MM.1S (cell line): ENCODE data around the gene HOXC6.

ENCODE experiments used
- DNase-seq: peaks from one replicate; pipeline ENCODE4 v3.0.0-alpha.2; 2015
- H2AFZ ChIP-seq: fragments of 300-600 bp; sonication (generic); 2 replicates; pipeline ENCODE4 v1.6.0; 2016; ENCODE audit warnings: antibody characterized with exemption, low read length
- H3F3A ChIP-seq: fragments of 300-600 bp; sonication (generic); 2 replicates; pipeline ENCODE4 v1.6.1; 2016; ENCODE audit warnings: mild to moderate bottlenecking, antibody characterized with exemption, low read length, moderate library complexity, mixed read lengths; ENCODE audit not compliant: insufficient read depth
- H3K27ac ChIP-seq: fragments of 300-600 bp; sonication (generic); 2 replicates; pipeline ENCODE4 v1.5.1; 2016; ENCODE audit warnings: mild to moderate bottlenecking, low read length
- H3K27me3 ChIP-seq: fragments of 300-600 bp; sonication (generic); replicated peaks from 2 replicates; pipeline ENCODE4 v1.6.0; 2016; ENCODE audit warnings: low read length; ENCODE audit not compliant: insufficient read depth
- H3K36me3 ChIP-seq: fragments of 300-600 bp; sonication (generic); replicated peaks from 2 replicates; pipeline ENCODE4 v1.6.1; 2016; ENCODE audit warnings: mild to moderate bottlenecking, low read length, mixed read lengths; ENCODE audit not compliant: insufficient read depth
- H3K4me1 ChIP-seq: fragments of 300-600 bp; sonication (generic); 2 replicates; pipeline ENCODE4 v1.6.1; 2016; ENCODE audit warnings: low read length, mixed read lengths
- H3K4me2 ChIP-seq: fragments of 300-600 bp; sonication (generic); 2 replicates; pipeline ENCODE4 v1.6.0; 2016; ENCODE audit warnings: low read depth, low read length
- H3K4me3 ChIP-seq: fragments of 300-600 bp; sonication (generic); 2 replicates; pipeline ENCODE4 v1.5.1; 2016; ENCODE audit warnings: low read length, mixed read lengths
- H3K79me2 ChIP-seq: fragments of 300-600 bp; sonication (generic); 2 replicates; pipeline ENCODE4 v1.6.1; 2016; ENCODE audit warnings: mixed run types, low read length, mixed read lengths
- H3K9ac ChIP-seq: fragments of 300-600 bp; sonication (generic); 2 replicates; pipeline ENCODE4 v1.6.1; 2016; ENCODE audit warnings: low read length, mixed read lengths
- H3K9me2 ChIP-seq: fragments of 300-600 bp; sonication (generic); replicated peaks from 2 replicates; pipeline ENCODE4 v1.6.1; 2016; ENCODE audit warnings: mild to moderate bottlenecking, low read length, mixed read lengths; ENCODE audit not compliant: insufficient read depth
- H3K9me3 ChIP-seq: fragments of 300-600 bp; sonication (generic); replicated peaks from 2 replicates; pipeline ENCODE4 v1.6.1; 2016; ENCODE audit warnings: mild to moderate bottlenecking, low read length, mixed read lengths; ENCODE audit not compliant: insufficient read depth
- H4K20me1 ChIP-seq: fragments of 300-600 bp; sonication (generic); 2 replicates; pipeline ENCODE4 v1.6.1; 2016; ENCODE audit warnings: mild to moderate bottlenecking, low read length, moderate library complexity, mixed read lengths; ENCODE audit not compliant: insufficient read depth
- CTCF ChIP-seq: fragments of 300-600 bp; sonication (generic); IDR thresholded peaks from 2 replicates; pipeline ENCODE4 v1.5.1; 2016; ENCODE audit warnings: antibody characterized with exemption, low read length, mixed read lengths
- EZH2 ChIP-seq: fragments of 300-600 bp; sonication (generic); optimal IDR thresholded peaks from 2 replicates; pipeline ENCODE3; 2017; ENCODE audit warnings: low read depth, mild to moderate bottlenecking, antibody characterized with exemption, low read length, mixed read lengths
- EZH2phosphoT487 ChIP-seq: fragments of 300-600 bp; sonication (generic); IDR thresholded peaks from 2 replicates; pipeline ENCODE4 v1.6.1; 2018; ENCODE audit warnings: antibody characterized with exemption, low read length

The HOXC6 gene

GRCh38 chr12:54015018-54015931 lies 13.0 kb upstream of the HOXC6 start:
- no peak overlapping the region for H3K9ac ChIP-seq
- no peaks in the 10 kb centered on the region for H3K9me3 ChIP-seq
- no peak for DNase-seq
- H2AFZ ChIP-seq = no peak overlapping the region
- H3K4me2 ChIP-seq = no peak overlapping the region
- no peaks in the 10 kb centered on the region for H3F3A ChIP-seq
- H3K79me2 ChIP-seq = no peaks in the 10 kb centered on the region
- H3K4me3 ChIP-seq = no peak overlapping the region
- no peaks in the 10 kb centered on the region for H3K4me1 ChIP-seq
- no peak overlapping the region for H3K27ac ChIP-seq
- no peaks in the 10 kb centered on the region for H4K20me1 ChIP-seq
- TF ChIP-seq CTCF = no peak
- no peak for TF ChIP-seq EZH2phosphoT487
- peak; percentile 84 for TF ChIP-seq EZH2
- peaks cover 83% of the 10 kb centered on the region for H3K27me3 ChIP-seq
- H3K9me2 ChIP-seq = no peaks in the 10 kb centered on the region
- no peaks in the 10 kb centered on the region for H3K36me3 ChIP-seq

GRCh38 chr12:54016051-54016450 lies 12.2 kb upstream of the HOXC6 start:
- TF ChIP-seq EZH2 = no peak
- no peak for TF ChIP-seq CTCF
- no peak for TF ChIP-seq EZH2phosphoT487
- Histone ChIP-seq H3K79me2 (no peaks in the 10 kb centered on the region), H3K9me3 (no peaks in the 10 kb centered on the region), H3K4me1 (no peaks in the 10 kb centered on the region), H4K20me1 (no peaks in the 10 kb centered on the region), H3K27ac (no peak overlapping the region), H3K4me2 (no peak overlapping the region), H3K9ac (no peak overlapping the region), H3K4me3 (no peak overlapping the region), H3K9me2 (no peaks in the 10 kb centered on the region), H3F3A (no peaks in the 10 kb centered on the region), H3K27me3 (peaks cover 83% of the 10 kb centered on the region), H3K36me3 (no peaks in the 10 kb centered on the region), H2AFZ (no peak overlapping the region)
- DNase-seq = no peak

GRCh38 chr12:54016478-54016964 lies 11.7 kb upstream of the HOXC6 start:
- Histone ChIP-seq H3K9me3 (no peaks in the 10 kb centered on the region), H4K20me1 (no peaks in the 10 kb centered on the region), H3F3A (no peaks in the 10 kb centered on the region), H3K4me2 (no peak overlapping the region), H2AFZ (no peak overlapping the region), H3K36me3 (no peaks in the 10 kb centered on the region), H3K27ac (no peak overlapping the region), H3K79me2 (no peaks in the 10 kb centered on the region), H3K4me1 (no peaks in the 10 kb centered on the region), H3K27me3 (peaks cover 83% of the 10 kb centered on the region), H3K4me3 (no peak overlapping the region), H3K9me2 (no peaks in the 10 kb centered on the region), H3K9ac (no peak overlapping the region)
- TF ChIP-seq EZH2phosphoT487 (no peak), EZH2 (no peak), CTCF (no peak)
- DNase-seq = no peak
